GM19035 (cell line): Measurements from ENCODE around the gene TNRC6C.
"Not testable (repeated sequence)": the region's sequence is repeated elsewhere in the genome, so short reads cannot be mapped to it uniquely, and the experiment has no call there.

Experiments used
- ATAC-seq: cut with Tn5 transposase; IDR thresholded peaks from one replicate; pipeline ENCODE4 v1.9.1; 2021; ENCODE audit not compliant: unreplicated experiment

The TNRC6C gene

GRCh38 chr17:77929871-77930436 lies 28.5 kb upstream of the TNRC6C start:
- ATAC-seq = no peak

GRCh38 chr17:77930780-77931768 lies 27.4 kb upstream of the TNRC6C start:
- ATAC-seq = no peak

GRCh38 chr17:77933777-77934398 lies 24.6 kb upstream of the TNRC6C start:
- no peak for ATAC-seq

- no peak for ATAC-seq
Measured at GRCh38 chr17:77935121-77935571, 23.4 kb upstream of the TNRC6C start.

GRCh38 chr17:77935744-77936143 lies 22.8 kb upstream of the TNRC6C start:
- not testable (repeated sequence) for ATAC-seq

- no peak for ATAC-seq
Measured at GRCh38 chr17:77936881-77937280, 21.6 kb upstream of the TNRC6C start.

- no peak for ATAC-seq
Measured at GRCh38 chr17:77941004-77941403, 17.5 kb upstream of the TNRC6C start.

- no peak for ATAC-seq
Measured at GRCh38 chr17:77942112-77942988, 16.2 kb upstream of the TNRC6C start.

- ATAC-seq = no peak
Measured at GRCh38 chr17:77943971-77944370, 14.5 kb upstream of the TNRC6C start.

GRCh38 chr17:77944390-77945222 lies 13.9 kb upstream of the TNRC6C start:
- no peak for ATAC-seq

- no peak for ATAC-seq
Measured at GRCh38 chr17:77946900-77947645, 11.4 kb upstream of the TNRC6C start.

GRCh38 chr17:77948690-77949114 lies 9.8 kb upstream of the TNRC6C start:
- ATAC-seq = no peak

GRCh38 chr17:77951123-77951522 lies 7.4 kb upstream of the TNRC6C start:
- no peak for ATAC-seq

GRCh38 chr17:77952368-77952767 lies 6.1 kb upstream of the TNRC6C start:
- ATAC-seq = no peak

GRCh38 chr17:77957235-77957856 lies 1.2 kb upstream of the TNRC6C start:
- no peak for ATAC-seq

GRCh38 chr17:77958716-77959125 lies 218 bp downstream of the TNRC6C start:
- no peak for ATAC-seq

GRCh38 chr17:77959126-77959925 lies 823 bp downstream of the TNRC6C start:
- no peak for ATAC-seq
